GM18505 (cell line): ENCODE data around the gene GIPR.
"Not testable (repeated sequence)": the region's sequence is repeated elsewhere in the genome, so short reads cannot be mapped to it uniquely, and the experiment has no call there.

Experiments
- ATAC-seq: cut with Tn5 transposase; IDR thresholded peaks from one replicate; pipeline ENCODE4 v1.9.1; 2021; ENCODE audit not compliant: unreplicated experiment
- POLR2A ChIP-seq: IDR thresholded peaks from 4 replicates; pipeline ENCODE4 v1.6.1; 2011; ENCODE audit warnings: borderline replicate concordance; ENCODE audit not compliant: insufficient read depth, insufficient read length; ENCODE audit errors: extremely low read depth

GIPR gene

DNA sequence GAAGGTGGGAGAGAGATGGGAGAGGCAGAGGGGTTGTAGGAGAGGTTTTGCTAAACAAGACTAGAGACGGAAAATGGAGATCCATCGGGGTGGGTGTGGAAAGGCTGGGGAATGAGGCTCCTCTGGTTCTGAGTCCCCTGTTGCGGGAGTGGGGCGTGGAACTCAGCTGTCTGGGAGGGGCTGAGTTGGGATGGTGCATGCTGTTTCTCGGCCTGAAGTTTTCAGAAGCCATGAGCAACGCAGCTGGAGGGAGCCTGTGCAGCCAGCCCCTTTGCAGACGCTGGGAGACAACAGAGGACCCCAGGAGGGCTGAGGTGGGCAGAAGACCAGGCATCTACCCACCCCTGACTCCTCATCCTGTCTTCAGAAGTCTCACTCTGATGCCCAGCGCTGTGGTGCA, 7.4 kb upstream of the GIPR start:
- no peak for TF ChIP-seq POLR2A
- no peak for ATAC-seq

- no peak for ATAC-seq
- TF ChIP-seq POLR2A = no peak
Measured at GRCh38 chr19:45663800-45664199, 4.2 kb upstream of the GIPR start.

DNA sequence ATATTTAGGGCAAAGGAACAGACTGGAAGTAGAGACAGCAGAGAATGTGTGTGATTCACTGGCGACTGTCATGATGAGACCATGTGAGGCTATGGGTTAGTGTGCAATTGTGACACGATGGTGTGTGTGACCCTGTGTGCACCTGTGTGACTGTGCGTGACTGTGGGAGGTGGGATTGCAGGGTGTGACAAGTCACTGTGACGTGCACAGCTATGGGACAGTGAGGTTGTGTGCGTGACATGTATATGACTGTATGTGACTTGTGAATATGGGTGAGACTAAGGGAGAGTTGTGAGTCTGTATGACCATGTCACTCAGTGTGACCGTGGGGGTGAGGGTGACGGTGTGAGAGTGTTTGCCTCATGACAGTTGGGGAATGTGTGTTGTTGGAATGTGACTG, 3.4 kb upstream of the GIPR start:
- no peak for ATAC-seq
- TF ChIP-seq POLR2A = no peak

GRCh38 chr19:45668342-45668871, 386 bp downstream of the GIPR start:
- ATAC-seq = no peak
- no peak for TF ChIP-seq POLR2A

DNA sequence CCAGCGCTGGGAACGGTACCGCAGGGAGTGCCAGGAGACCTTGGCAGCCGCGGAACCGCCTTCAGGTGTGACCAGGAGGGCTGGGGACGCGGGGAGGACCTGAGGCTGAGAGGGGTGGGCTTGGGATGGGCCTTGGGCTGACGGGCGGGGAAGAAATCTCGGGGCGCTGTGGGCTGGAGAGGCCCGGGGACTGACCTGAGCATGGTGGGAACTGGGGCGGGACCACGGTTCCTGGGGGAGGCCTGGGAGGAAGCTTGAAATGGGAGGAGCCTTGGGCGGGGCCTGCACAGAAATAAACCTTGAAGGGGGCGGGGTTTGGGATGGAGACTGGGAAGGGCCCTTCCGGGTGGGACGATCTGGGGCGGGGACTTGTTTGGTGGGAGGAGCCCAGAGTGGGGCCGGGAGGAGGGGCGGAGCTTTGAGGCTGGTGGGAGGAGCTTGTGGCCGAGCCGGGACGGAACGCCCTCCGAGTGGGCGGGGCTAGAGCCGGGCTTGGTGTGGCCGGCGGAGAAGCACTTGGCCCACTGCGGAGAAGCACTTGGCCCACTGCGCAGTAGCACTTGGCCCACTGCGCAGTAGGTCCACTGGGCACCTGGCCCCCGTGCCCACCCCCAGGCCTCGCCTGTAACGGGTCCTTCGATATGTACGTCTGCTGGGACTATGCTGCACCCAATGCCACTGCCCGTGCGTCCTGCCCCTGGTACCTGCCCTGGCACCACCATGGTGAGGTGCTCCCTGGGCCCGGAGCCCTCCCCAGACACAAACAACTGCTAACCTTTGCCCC, 2.8 kb downstream of the GIPR start:
- no peak for ATAC-seq
- no peak for TF ChIP-seq POLR2A

GRCh38 chr19:45674946-45675345, 6.9 kb downstream of the GIPR start:
- no peak for TF ChIP-seq POLR2A
- ATAC-seq = no peak

GRCh38 chr19:45676851-45677263, 8.8 kb downstream of the GIPR start:
- TF ChIP-seq POLR2A = peak; percentile 4
- no peak for ATAC-seq

DNA sequence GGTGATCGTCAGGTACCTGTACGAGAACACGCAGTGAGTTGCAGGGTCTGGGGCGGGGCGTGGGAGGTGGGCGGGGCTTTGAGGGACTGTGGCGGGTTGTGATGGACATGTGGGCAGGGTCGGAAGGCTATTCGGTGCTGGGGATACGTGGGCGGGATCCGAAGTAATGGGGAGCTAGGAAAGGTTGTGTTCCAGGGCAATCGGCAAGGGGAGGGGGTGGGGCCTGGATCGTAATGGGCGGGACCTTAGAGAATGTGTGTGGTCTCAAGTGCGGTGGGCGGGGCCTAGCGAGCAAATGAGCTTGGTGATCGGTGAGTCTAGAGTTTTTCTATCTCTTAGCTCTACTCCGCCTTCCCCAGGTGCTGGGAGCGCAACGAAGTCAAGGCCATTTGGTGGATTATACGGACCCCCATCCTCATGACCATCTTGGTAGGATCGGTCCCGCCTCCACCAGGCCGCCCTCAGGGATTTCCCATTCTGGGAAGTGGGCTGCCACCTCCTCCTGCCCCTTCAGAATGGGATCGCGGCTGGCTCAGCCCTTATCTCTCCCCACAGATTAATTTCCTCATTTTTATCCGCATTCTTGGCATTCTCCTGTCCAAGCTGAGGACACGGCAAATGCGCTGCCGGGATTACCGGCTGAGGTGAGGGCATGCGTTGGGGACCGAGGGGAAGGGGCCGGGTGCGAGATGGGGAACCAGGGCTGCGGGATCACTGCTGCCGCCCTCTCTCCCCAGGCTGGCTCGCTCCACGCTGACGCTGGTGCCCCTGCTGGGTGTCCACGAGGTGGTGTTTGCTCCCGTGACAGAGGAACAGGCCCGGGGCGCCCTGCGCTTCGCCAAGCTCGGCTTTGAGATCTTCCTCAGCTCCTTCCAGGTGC, 9.6 kb downstream of the GIPR start:
- TF ChIP-seq POLR2A = no peak
- ATAC-seq = no peak

DNA sequence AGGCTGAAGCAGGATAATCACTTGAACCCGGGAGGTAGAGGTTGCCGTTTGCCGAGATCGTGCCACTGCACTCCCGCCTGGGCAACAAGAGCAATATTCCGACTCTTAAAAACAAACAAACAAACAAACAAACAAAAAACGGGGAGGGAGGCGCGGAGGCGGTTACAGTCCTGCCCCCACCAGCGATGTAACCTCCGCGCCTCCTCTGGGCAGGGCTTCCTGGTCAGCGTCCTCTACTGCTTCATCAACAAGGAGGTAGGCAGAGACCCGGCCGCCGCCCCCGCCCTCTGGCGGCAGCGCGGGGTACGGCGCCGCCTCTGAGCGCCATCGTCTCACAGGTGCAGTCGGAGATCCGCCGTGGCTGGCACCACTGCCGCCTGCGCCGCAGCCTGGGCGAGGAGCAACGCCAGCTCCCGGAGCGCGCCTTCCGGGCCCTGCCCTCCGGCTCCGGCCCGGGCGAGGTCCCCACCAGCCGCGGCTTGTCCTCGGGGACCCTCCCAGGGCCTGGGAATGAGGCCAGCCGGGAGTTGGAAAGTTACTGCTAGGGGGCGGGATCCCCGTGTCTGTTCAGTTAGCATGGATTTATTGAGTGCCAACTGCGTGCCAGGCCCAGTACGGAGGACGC, 13.5 kb downstream of the GIPR start:
- peak; percentile 54 for ATAC-seq
- TF ChIP-seq POLR2A = peak; percentile 32

DNA sequence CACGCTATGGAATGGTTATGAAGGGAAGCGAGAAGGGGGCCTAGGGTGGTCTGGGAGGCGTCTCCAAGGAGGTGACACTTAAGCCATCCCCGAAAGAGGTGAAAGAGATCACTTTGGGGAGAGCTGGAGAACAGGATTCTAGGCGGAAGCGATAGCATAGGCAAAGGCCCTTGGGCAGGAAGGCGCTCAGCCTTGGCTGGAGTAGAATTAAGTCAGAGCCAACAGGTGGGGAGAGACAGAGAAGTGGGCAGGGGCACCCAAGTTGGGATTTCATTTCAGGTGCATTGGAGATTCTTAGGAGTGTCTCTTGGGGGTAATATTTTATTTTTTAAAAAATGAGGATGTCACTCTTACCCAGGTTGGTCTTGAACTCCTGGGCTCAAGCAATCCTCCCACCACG, 14.1 kb downstream of the GIPR start:
- ATAC-seq = no peak
- TF ChIP-seq POLR2A = no peak

DNA sequence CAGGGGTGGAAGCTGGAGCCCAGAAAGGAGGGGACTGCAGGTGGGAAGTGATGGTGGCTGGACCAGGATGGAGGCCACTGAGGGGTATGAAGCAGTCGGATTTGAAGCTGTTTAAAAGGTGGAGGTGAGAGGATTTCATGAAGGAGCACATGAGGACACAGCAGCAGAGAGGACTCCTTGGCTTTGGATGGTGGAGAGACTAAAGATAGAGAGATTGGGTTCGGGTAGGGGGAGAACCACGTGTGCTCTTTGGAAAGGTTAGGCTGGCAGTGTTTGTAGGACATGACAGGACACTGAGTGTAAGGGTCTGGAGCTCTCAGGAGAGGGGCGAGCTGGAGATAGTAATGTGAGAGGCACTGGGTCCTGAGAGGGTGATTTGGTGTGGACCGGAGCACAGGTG, 14.9 kb downstream of the GIPR start:
- no peak for TF ChIP-seq POLR2A
- no peak for ATAC-seq

- not testable (repeated sequence) for ATAC-seq
Measured at GRCh38 chr19:45685045-45685444, 17.0 kb downstream of the GIPR start.

- TF ChIP-seq POLR2A = no peak
- no peak for ATAC-seq
Measured at GRCh38 chr19:45687599-45687998, 19.6 kb downstream of the GIPR start.

DNA sequence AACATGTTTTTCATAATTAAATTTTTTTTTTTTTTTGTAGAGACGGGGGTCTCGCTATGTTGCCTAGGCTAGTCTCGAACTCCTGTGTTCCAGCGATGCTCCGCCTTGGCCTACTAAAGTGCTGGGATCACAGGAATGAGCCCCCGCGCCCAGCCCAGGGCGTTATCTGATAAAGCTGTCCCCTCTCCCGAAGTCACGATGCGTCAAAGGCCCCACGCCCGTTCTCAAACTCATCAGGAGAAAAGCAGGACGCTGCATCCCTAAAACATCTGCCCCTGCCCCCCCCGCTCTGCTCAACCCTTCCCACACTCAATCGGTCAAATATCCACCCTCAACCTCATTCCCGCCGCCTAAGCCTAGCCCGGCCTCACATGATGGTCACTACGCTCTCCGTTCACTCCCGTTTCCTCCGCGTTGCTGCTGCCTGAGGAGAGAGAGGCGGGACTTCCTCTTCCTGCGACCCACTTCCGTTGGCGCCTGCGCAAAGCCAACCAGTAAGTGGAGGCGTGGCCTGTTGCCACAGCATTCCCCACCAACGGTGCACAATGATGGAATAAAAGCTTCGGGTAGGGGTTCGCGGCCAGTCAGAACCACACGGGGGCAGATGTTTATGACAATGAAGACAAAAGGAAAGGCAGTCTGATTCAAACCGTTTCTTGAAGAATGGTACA, 23.6 kb downstream of the GIPR start, which contains the start of gene SNRPD2:
Gene SNRPD2 (minus strand): TSS at position 438 of the 671 bp plus-strand sequence. CDS start 65 bp downstream, at position 373.
- peak; percentile 95 for TF ChIP-seq POLR2A
- peak; percentile 50 for ATAC-seq
